HG03045 (cell line): ENCODE results near the gene IL4.
A peak's percentile ranks its signal among the peaks of the same experiment; 100 is the strongest.

Experiments
- ATAC-seq: cut with Tn5 transposase; IDR thresholded peaks from one replicate; pipeline ENCODE4 v1.9.1; 2021; ENCODE audit warnings: mild to moderate bottlenecking, moderate library complexity; ENCODE audit not compliant: unreplicated experiment

Gene IL4

DNA sequence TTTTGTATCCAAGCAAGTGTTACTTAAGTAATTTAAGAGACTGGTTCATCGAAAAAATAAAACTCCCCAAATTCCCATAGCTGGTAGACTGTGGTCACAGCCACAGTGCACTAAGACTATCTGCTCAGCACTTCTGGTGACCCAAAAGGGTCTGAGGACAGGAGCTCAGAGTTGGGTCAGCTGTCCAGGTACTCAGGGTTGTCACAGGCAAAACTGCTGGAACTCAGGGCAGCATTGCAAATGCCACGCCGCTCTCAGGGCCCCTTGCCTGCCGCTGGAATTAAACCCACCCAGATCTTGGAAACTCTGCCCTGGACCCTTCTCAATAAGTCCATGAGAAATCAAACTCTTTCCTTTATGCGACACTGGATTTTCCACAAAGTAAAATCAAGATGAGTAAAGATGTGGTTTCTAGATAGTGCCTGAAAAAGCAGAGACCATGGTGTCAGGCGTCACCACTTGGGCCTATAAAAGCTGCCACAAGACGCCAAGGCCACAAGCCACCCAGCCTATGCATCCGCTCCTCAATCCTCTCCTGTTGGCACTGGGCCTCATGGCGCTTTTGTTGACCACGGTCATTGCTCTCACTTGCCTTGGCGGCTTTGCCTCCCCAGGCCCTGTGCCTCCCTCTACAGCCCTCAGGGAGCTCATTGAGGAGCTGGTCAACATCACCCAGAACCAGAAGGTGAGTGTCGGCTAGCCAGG lies 16.0 kb upstream of the IL4 start, which contains the start of gene IL13:
Gene IL13 (plus strand): TSS at position 498 of the 705 bp plus-strand sequence. CDS start 14 bp downstream, at position 512.
- no peak for ATAC-seq

DNA sequence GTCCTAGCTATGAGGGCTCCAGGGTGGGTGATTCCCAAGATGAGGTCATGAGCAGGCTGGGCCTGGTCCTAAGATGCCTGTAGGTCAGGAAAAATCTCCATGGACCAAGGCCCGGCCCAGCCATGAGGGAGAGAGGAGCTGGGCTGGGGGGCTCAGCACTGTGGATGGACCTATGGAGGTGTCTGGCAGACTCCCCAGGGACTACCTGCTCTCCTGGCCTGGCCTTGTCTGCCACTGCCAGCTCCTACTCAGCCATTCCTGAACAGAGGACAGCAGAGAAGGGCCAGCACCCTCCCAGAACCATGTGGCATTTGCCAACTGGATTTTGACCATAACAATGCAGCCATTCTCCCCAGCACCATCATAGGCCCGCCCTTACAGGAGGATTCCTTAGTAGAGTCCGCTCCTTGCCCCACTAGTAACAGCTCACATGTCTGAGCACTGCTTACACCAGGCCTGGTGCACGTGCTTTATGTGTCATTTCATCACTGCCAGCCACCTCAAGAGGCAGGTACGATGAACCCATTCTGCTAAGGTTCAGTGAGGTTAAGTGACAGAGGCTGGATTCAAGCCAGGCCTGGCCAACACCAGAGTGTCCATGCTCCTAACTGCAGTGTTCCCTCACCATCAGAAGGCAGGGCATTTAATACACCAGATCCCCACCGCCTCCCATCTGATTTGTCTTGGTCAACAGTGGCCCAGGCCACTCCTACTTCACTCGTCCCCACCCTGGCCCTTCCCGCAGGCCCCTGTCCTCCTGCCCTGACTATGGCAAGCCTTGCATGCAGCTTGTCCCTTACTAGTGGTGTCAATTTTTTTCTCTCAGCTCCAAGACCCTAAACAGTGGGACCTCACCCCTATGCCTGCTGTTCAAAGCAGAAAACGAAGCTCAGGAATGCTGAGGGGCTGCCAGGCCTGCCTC lies 15.1 kb upstream of the IL4 start:
- ATAC-seq = no peak

DNA sequence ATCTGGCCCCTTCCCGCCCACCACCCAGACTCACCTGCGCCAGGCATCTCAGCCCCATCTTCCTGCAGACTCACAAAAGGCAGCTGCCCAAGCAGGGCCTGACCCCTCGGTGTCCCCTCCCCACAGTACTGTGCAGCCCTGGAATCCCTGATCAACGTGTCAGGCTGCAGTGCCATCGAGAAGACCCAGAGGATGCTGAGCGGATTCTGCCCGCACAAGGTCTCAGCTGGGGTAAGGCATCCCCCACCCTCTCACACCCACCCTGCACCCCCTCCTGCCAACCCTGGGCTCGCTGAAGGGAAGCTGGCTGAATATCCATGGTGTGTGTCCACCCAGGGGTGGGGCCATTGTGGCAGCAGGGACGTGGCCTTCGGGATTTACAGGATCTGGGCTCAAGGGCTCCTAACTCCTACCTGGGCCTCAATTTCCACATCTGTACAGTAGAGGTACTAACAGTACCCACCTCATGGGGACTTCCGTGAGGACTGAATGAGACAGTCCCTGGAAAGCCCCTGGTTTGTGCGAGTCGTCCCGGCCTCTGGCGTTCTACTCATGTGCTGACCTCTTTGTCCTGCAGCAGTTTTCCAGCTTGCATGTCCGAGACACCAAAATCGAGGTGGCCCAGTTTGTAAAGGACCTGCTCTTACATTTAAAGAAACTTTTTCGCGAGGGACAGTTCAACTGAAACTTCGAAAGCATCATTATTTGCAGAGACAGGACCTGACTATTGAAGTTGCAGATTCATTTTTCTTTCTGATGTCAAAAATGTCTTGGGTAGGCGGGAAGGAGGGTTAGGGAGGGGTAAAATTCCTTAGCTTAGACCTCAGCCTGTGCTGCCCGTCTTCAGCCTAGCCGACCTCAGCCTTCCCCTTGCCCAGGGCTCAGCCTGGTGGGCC lies 13.9 kb upstream of the IL4 start:
- no peak for ATAC-seq

DNA sequence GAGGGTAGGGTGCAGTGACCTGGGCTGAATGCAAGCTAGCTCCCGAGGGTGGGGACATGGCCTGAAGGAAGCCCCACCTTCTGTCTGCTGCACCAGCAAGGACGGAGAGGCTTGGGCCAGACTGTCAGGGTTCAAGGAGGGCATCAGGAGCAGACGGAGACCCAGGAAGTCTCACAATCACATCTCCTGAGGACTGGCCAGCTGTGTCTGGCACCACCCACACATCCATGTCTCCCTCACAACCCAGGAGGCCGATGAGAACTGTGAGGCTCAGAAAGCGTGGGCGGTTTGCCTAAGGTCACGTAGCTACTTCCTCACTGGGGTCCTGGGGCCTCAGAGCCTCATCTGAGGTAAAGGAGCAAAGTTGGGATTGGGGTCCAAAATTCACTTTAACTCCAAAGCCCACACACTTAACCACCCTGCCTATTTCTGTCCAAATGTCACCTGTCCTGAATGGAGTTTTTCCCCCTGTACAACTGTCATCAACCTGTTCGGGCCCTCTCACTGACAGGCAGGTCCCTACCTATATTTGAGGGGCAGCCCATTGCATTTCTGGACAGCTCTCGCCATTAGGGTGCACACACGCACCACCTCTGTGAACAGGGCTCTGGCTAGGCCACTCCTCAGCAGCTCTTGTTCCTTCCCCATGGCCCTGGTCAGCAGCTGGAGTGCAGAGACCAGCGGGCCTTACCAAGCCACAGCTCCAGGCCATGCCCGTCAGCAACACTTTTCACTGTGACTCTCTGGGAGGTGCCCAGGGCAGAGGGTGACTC lies 12.4 kb upstream of the IL4 start:
- ATAC-seq = no peak

- no peak for ATAC-seq
These were observed 11.8 kb upstream of the IL4 start for GRCh38 chr5:132662004-132662401.

GRCh38 chr5:132662925-132663770 lies 10.6 kb upstream of the IL4 start:
- peak; percentile 63 for ATAC-seq

- peak; percentile 50 for ATAC-seq
These were observed 9.8 kb upstream of the IL4 start for GRCh38 chr5:132663771-132664695.

GRCh38 chr5:132664696-132665209 lies 9.0 kb upstream of the IL4 start:
- ATAC-seq = no peak

- ATAC-seq = no peak
These were observed 8.2 kb upstream of the IL4 start for GRCh38 chr5:132665574-132666080.

- no peak for ATAC-seq
These were observed 7.3 kb upstream of the IL4 start for GRCh38 chr5:132666310-132667123.

GRCh38 chr5:132667309-132667708 lies 6.5 kb upstream of the IL4 start:
- ATAC-seq = no peak

- no peak for ATAC-seq
These were observed 5.8 kb upstream of the IL4 start for GRCh38 chr5:132667761-132668705.

GRCh38 chr5:132668706-132669454 lies 4.9 kb upstream of the IL4 start:
- ATAC-seq = no peak

DNA sequence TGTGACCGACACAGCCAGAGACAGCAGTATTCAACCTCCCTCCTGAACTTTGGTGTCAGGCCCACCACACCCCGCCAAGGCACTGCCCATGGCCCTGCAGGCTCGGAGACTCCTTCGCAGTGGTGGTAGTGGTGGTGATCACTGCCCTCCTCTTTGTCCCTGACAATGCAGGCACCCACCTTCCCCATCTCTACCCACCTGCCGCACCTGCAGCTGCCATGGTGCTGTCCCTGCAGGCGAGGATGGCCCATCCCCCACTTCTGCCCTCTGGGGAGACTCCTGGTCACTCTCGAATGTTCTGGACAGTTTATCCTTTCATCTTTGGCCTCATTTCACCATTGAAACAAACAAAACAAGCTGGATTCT lies 4.4 kb upstream of the IL4 start:
- no peak for ATAC-seq
